GM19035 (cell line): Measurements from ENCODE around the gene CSNK1G3.

Experiments used
- ATAC-seq: cut with Tn5 transposase; IDR thresholded peaks from one replicate; pipeline ENCODE4 v1.9.1; 2021; ENCODE audit not compliant: unreplicated experiment

The CSNK1G3 gene

DNA sequence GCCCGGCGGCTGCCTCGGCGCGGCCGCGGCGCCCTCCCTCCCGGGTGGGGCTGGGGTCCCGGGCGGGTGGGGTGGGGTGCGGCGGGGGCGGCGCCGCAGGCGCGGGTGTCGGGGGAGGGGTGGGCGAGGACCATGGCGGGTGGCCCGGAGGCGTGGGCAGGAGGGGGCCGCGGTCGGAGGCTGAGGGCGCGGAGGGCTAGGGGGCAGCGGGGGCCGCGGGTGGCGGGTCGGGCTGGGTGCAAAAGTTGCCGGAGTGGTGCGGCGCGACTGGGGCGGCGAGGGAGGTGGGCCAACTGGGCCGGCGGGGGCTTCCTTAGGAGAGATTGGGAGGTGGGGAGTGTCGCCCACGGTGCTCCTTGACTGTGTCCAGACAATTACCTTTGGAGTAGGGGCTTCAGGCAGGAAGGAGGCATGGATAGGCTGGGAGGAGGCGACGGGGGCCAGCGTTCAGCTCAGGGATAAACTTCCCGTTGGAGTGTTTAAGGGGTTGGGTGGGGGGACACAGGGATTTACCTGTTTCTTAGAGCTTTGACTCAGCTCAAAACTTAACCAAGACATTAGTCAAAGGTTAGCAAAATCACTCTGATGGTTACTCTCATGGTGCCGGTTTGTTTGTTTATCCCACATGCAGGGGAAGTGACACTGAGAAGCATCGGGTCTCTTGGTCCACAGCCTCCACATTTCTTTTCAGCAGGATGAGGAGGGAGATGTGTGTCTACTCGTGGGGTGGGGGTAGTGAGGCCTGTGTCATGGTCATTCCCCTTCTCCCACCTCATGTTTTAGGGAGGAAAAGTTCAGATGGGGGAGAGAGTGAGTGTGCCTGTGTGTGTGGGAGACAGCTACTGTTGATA is 859 bp downstream of the CSNK1G3 start:
- peak; percentile 20 for ATAC-seq

DNA sequence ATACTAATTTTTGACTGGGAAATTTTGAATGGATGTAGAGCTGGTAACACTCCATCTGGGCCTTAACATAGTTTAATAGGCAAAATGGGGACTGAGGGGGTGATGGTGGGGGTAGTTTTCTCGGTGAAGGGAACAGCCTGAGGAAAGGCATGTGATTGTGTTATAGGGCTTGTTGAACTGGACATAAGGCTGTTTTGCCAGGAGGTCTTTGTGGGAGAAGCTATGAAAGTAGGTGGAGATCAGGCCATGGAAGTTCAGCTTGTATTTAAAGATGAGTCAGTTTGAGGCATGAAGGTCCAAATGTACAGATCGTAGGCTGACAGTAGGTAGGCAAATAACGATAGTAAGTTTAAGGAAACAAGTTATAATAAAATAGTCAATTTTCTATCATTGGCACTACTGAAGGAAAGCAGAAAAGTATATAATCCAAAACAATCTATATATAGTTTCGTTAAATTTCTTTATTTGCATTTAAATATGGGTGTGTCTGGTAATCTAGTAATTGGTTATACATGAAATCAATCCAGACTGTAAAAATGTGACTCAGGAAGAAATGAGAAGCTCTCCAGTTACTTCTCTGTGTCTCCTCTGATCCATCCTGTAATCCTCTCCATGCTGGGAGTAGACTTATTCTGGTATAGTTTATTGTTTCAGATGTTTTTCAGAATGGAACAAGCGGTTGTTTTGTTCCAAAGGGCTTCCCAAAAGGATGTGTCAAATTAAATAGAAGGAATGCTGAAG is 2.8 kb downstream of the CSNK1G3 start:
- no peak for ATAC-seq

DNA sequence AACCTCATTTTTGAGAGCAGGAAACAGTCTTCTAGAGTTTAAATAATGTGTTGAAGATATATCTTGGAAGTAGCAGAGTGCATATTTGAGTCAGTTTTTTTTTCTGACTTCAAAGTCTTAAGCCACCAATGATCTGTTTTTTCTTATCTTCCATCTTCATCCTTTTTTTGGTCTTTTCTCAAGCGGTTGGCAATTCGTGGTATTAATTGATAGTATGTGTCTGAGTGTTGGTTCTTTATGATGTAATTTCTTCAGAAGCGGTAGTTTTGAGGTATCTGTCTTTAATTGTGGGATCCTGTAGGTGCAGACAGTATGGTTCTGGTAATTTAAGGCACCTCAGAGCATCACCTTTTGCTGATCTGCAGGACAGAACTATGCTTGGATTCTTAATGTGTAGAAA is 3.9 kb downstream of the CSNK1G3 start:
- no peak for ATAC-seq

DNA sequence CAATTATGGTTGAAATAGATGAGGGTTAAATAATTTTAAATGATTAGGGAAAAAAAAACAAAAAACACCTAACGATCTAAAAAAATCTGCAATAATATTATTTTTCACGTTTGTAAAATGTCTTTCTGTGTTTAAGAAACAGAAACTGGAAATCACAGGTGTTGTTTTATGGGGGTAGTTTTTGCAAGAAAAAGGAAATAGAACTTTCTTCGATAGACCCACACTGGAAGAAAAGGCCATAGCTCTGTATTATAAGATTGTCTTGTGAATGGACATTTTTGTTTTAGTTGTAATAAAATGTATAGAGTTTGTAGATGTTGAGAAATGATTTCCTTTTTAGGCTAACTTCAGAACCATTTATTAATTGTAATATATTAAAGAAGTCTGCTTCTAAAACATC is 5.5 kb downstream of the CSNK1G3 start:
- ATAC-seq, result peak; percentile 27

DNA sequence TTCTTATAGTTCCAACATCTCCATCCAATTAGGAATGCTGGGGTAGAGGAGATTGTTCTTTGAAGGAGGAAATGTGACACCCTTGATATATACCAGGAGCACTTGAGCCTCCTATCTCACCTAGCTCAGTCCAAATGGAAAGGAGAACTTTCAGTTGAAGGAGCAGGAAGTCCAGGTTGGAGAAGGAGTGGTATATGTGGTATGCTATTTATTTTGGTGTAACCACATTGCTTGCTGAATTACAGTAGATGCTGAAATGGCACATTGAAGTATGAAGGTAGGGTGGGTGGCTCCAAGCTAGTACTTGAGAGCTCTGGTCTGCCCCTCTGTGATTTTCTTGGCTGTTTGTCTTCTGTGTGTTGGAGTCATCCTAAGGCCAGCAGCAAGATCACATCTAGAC is 6.1 kb downstream of the CSNK1G3 start:
- ATAC-seq, result no peak

DNA sequence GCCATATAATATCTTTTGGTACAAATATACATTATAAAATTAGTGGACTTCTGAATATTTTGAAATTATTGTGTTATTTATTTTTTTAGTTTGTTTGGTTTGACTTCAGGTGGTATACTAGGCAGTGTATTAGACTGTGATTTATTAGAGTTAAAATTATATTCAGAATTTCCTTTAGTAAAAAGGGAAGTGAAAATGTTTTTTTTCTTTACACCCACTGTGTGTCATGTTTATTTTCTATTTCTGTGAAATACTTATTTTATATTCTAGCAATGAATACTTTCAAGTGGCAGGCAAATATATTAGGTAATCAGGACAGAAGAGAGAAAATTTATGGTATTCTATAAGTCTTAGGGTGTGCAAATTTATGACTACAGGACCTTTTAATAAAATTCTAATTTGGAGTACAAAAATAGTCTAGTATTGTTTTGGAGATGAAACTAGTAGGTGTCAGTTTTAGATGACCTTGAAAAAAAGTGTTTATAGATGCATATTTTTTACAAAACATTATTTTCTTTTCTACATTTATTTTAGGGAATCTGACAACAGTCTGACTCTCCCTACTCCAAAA is 8.8 kb downstream of the CSNK1G3 start:
- peak; percentile 83 for ATAC-seq

DNA sequence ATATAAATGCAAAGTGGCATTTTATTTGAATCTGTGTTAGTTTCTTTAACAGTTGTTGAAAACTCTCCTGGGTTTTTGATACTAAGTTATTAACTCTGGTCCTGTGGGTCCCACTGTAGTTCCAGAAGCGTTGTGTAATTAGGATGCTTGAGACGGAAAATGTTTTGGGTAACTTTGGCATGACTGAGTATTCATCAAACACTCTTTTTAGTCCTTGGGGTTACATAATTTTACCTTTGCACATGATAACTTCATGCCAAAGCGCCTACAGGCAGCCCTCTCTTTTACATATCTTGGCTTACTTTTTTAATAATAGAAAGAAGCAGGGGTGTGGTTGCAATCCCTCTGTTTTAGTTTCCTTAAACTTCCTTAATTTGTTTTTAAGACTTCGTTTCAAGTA is 12.2 kb downstream of the CSNK1G3 start:
- no peak for ATAC-seq

DNA sequence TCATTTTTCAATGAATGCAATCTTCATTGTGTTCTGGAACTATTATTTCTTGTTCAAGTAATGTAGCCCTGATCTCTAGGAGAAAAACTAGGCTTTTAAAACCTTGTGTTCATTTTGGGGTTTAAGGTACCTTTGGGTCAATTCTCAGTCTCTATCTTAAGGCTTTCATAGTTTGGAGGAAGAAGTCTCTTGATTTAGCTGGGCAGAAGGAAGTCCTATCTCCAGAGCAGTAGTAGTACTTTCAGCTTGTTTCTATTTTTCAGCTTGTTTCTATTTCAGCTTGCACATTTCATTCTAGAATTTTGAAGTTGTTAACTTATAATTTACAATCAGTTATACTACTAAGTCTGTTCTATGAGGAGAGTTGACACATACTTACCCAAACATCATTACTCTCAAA is 15.2 kb downstream of the CSNK1G3 start:
- ATAC-seq, result no peak

DNA sequence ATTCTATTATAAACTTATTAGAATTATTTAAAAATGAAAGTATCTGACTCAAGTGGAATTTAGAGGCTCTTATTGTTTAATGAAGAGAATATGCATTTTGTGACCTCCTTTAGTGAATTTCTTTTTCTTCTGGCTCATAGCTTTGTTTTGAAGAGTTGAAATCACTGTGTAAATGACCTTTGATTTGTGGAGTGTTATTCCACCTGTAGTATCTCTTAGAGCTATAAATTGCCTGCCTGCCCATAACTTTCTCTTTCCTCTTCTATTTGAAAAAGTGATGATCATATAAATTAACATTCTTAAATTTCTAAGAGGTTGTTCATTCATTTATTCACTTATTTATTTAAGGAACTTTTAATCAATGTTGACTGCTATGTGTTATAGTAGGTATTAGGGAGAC is 16.1 kb downstream of the CSNK1G3 start:
- ATAC-seq, result no peak

DNA sequence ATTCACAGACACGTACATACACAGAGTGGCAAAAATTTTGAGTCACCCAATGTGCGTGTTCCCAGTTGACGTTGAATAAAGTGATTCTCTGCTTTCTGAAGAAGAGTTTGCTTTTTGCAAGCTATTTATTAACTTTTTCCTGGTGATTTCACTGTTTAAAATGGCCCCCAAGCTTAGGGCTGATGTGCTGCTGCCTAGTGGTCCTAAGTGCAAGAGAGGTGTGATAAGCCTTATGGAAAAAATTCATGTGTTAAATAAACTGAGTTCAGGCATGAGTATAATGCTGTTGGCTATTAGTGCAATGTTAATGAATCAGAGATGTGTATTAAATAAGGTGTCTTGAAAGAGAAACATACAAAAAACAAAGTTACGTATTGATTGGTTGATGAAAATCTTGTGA is 16.9 kb downstream of the CSNK1G3 start:
- ATAC-seq, result no peak

DNA sequence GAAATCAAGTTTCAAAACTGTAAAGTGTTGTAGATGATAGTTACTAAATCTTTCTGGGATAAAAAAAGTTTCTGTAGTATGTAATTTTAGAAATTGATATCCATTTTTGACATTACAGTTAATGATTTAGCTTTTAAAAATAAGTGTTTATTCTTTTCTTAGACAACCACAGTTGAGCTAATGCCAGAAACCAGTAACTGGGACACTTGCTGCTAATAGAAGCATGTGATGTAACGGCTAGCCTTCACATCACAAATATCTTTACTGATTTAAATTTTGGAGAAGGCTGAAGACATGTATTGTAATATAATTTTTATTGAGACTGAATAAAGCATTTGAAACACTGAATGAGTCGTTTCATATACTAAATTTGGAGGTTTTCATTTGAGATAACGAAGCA is 18.8 kb downstream of the CSNK1G3 start:
- ATAC-seq, result no peak

DNA sequence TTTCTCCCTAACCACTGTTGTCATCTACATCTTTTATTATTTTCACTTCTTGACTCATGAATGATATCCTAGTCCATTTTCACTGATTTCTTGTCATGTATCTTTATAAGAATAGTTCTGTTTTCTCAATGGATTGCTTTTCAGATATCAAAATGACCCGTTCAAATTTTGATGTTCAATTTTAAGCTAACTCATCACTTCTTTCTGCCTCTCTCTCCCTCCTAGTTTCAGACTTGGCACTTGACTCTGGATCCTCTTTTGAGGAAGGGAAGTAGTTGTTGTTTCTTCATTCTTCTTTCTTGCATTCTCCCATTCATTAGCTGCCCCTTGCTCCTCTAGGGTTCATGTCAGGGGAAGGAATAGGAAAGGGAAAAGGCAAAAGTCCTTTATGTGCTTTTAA is 23.7 kb downstream of the CSNK1G3 start:
- no peak for ATAC-seq

DNA sequence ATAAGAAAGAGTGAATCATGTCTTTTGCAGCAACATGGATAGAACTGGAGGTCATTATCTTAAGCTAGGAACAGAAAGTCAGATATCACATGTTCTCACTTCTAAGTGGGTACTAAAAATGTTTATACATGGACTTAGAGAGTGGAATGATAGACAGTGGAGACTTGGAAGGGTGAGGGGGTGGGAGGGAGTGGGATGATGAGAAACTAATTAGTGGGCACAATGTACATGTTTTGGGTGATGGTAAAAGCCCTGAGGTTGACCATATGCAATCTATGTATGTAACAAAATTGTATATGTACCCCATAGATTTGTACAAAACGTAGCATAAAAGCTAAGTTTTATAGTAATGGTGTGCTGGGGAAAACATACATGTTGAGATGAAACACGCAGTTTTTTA is 25.3 kb downstream of the CSNK1G3 start:
- ATAC-seq, result no peak

DNA sequence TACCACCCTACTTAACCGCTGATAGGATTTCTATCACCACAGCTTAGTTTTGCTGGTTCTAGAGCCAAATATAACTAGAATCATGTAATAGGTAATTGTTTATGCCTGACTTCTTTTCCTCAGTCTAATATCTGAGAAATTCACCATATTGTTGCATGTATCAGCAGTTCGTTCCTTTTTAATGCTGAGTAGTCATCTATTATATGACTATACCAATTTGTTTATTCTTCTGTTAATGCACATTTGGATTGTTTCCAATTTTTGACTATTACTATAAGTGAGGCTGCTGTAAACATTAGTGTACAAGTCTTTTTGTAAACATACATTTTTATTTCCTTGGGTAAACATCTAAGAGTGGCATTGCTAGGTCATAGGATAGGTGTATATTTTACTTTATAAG is 25.9 kb downstream of the CSNK1G3 start:
- ATAC-seq, result no peak

DNA sequence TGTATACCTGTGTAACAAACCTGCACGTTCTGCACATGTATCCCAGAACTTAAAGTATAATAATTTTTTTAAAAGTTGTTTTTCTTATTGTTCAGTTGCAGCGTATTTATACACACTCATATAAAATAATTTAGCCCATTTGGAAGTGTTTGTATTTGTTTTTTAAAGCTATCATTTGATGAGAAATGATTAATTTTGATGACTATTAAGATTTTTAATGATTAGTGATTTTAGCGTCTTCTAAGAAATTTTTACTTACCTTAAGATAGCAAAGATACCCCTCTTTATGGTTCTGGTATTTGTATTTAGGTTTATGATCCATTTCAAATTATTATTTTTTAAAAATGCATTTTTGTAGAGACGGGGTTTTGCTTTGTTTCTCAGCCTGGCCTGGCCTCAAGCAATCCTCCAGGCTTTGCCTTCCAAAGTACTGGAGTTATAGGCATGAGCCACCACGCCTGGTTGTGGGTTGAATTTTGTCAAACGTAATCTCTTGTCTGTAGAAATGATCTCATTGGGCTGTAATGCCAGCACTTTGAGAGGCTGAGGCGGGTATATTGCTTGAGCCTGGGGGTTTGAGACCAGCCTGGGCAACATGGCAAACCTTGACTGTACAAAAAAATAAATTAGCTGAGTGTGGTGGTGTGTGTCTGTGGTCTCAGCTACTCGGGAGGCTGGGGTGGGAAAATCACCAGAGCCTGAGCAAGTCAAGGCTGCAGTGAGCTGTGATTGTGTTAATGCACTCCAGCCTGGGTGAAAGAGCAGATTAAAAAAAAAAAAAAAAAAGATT is 26.9 kb downstream of the CSNK1G3 start:
- no peak for ATAC-seq

DNA sequence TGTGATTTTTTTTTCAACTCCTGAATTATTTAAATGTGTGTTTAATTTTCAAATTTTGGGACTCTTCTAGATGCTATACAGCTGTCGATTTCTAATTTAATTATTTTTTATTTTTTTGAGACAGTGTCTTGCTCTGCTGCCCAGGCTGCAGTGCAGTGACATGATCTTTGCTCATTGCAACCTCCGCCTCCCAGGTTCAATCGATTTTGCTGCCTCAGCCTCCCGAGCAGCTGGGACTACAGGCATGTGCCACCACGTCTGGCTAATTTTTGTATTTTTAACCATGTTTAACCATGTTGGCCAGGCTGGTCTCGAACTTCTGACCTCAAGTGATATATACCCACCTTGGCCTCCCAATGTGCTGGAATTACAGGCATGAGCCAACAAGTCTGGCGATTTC is 28.6 kb downstream of the CSNK1G3 start:
- ATAC-seq, result no peak

DNA sequence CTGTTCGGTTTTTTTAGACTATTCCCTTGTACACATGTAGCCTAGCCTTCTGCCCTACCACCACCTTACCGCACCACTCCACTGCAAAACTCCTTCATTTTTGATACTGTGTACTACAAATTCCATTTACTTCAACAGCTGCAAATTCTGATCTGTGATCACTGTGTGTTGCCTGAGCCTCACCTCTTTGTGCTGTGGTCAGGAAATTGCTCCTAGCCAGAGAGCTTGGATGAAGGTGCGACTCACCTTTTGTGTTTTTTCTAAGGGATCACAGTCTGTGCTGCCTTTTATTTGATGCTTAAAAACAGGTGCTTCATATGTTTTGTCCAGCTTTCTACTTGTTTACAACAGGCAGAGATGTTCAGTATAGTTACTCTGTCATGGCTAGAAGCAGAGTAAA is 31.5 kb downstream of the CSNK1G3 start:
- no peak for ATAC-seq

DNA sequence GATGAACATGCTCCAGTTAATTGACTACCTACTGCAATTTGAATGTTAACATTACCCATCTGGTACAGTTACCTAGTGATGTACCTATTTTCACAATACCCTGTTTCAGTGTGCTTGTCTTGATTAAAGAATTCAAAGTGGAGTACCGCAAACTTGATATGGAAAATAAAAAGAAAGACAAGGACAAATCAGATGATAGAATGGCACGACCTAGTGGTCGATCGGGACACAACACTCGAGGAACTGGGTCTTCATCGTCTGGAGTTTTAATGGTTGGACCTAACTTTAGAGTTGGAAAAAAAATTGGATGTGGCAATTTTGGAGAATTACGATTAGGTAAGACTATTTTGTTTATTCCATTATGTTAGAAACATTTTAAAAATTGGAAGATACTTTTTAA is 33.5 kb downstream of the CSNK1G3 start:
- no peak for ATAC-seq

DNA sequence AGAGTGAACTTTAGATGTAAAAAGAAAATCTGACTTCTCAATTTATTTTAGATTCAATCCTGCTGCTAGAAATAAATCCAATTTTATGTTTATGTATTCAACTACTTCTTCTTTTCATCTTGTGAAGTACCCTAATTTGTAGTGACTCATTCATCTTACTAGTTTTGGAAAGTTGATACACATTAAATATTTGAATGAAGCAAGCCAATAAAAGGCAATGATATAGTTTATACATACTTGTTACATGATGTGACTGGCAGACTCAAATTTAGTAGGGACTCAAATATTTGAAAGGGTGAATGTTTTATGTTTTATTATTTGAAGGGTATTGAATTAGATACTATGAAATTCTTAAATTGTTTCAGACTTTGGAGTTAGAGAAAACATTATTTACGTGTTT is 34.7 kb downstream of the CSNK1G3 start:
- ATAC-seq, result no peak

DNA sequence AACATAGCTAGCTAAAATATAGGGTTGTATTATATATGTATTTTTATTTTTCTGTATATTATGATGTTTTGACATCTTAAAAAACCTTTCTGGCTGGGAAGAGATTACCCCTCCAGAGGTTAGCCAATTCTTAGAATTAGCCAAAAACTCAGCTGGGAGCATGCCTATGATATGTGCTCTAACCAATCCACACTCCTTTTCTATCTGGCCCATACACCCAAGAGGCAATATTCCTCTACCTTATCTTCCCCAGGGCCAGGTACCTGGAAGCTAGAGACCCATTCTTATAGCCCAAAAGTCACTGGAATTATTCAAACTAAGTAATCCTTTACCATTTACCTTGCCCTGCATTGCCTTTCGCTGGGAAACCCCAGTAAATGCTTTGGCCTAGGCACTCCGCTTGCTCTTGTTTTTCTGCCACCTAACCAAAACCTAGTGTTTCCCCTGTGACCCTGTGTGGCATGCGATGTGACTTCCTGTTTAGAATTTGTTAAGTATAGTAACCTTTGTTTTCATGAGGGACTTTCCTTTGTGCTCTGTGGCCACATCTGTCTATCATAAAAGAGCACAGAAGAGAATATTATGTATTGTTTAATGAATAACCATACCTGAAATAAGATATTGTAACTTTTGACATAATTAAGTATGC is 37.4 kb downstream of the CSNK1G3 start:
- peak; percentile 99 for ATAC-seq

DNA sequence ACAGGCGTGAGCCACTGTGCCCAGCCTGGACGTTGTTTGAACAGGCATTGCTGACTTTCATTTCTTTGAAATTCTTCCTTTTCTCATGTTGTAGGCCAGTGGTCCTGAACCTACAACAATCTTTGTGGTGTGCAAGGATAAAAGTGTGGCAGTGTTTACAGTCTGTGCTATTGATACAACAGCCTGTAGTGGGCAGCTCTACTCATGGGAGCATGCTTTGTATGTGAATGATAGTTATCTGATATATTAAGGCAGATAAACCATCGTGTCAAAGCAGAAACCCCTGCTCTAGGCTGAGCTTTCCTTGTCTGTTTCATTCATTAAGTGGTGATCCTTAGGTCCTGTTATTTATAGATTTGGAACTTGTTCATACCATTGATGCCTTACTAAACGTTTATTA is 42.6 kb downstream of the CSNK1G3 start:
- no peak for ATAC-seq
